H1 (cell line): ENCODE measurements around the gene PHYHD1. TPM values are rescaled to one million over a fixed set of nuclear protein-coding genes. Genes with fewer than 3 reads are reported as not detected.

ENCODE experiments used
- ATF3 ChIP-seq: IDR thresholded peaks from 2 replicates; pipeline ENCODE4 v1.6.1; 2011; ENCODE audit warnings: low read depth, mild to moderate bottlenecking, low read length; ENCODE audit not compliant: insufficient read depth
- CBX8 ChIP-seq: fragments of 300-800, 300-1000 bp; sonication (generic); IDR thresholded peaks from 2 replicates; pipeline ENCODE4 v1.7.1; 2016; ENCODE audit warnings: low read depth, low read length, borderline replicate concordance
- EGR1 ChIP-seq: IDR thresholded peaks from 2 replicates; pipeline ENCODE4 v1.6.1; 2011; ENCODE audit warnings: low read depth, low read length, borderline replicate concordance
- EZH2 ChIP-seq: fragments of 200-600 bp; sonication (generic); IDR thresholded peaks from 2 replicates; pipeline ENCODE4 v1.7.1; 2012; ENCODE audit warnings: low read depth, mild to moderate bottlenecking, moderate library complexity, low read length, inconsistent platforms; ENCODE audit not compliant: severe bottlenecking
- GABPA ChIP-seq: IDR thresholded peaks from 2 replicates; pipeline ENCODE4 v1.6.1; 2011; ENCODE audit warnings: mild to moderate bottlenecking, low read length, moderate library complexity, borderline replicate concordance; ENCODE audit not compliant: insufficient read depth
- RBBP5 ChIP-seq: IDR thresholded peaks from 2 replicates; pipeline ENCODE4 v1.7.1; 2012; ENCODE audit warnings: low read depth, mild to moderate bottlenecking, inconsistent platforms, low read length, moderate library complexity, borderline replicate concordance
- SIN3A ChIP-seq, 2 experiments: IDR thresholded peaks in 1 of 2; conservative IDR thresholded peaks in 1 of 2; 2 replicates each; pipeline ENCODE4 v1.6.1; 2011 to 2012; ENCODE audit warnings: low read length in 2 of 2, improper control_type of control experiment in 1 of 2, low read depth in 1 of 2, mild to moderate bottlenecking in 1 of 2
- polyA plus RNA-seq, 7 experiments: library from polyadenylated mRNA; depleted of rRNA in 3 of 7; stranded (reverse) in 5 of 7; unstranded in 2 of 7; fragments of >200 nt in 5 of 7; fragments of 200-250 nt in 2 of 7; gene quantifications; 1 replicate in 5 of 7; 2 replicates in 1 of 7; 4 replicates in 1 of 7; pipeline versions ENCODE4 v1.2.1 to v1.2.3, GENCODE V29; 2011 to 2013; ENCODE audit warnings: missing spikeins in 2 of 7, mixed read lengths in 2 of 7
- total RNA-seq: library from RNA; stranded (reverse); fragmentation: NEBNext Ultra II Directional; extraction: Animal tissue kit (Norgen Biotek cat#: 25700); gene quantifications from 2 replicates; pipeline ENCODE4 v1.2.1, GENCODE V29; 2021

The PHYHD1 gene
- total and polyA plus RNA-seq, 2 of the 8 experiments (the other 6 are each of a cell fraction or from before 2014, with no cell fraction given), result 14.1 to 25.6 TPM

GRCh38 chr9:128917151-128917849 lies 3.5 kb upstream of the PHYHD1 start (continued):
- TF ChIP-seq EGR1 (no peak), EZH2 (no peak), CBX8 (no peak), RBBP5 (no peak), GABPA (no peak), SIN3A (conservative IDR thresholded peaks at IDR 0.05 in 1 of 2, IDR thresholded peaks at IDR 0.05 in 1 of 2; ENCODE audit: low read depth in 1 of 2, low read length in 2 of 2) (no peak), ATF3 (no peak)
